SK-N-SH (cell line): Measurements from ENCODE around the gene RNASE8. TPM values are rescaled to one million over a fixed set of nuclear protein-coding genes. Genes with fewer than 3 reads are reported as not detected.

Experiments
- CTCF ChIA-PET: fragments of 300-600, 350-600 bp; formaldehyde crosslinking; extraction: SDS; loops from one replicate; lab custom pipeline; 2021; lab: Yijun Ruan, JAX
- POLR2A ChIA-PET: fragments of 350-600 bp; sonication (Branson Sonifier 250); formaldehyde crosslinking; extraction: SDS; loops from one replicate; lab custom pipeline; 2020; ENCODE audit warnings: antibody characterized with exemption, inconsistent platforms; lab: Yijun Ruan, JAX
- DNase-seq: peaks from one replicate; pipeline ENCODE4 v3.0.0; 2012
- H2AFZ ChIP-seq: fragments of 200-600 bp; sonication (generic); 2 replicates; pipeline ENCODE4 v1.8.1; 2016; ENCODE audit warnings: antibody characterized with exemption, mild to moderate bottlenecking, low read depth
- H3F3A ChIP-seq: fragments of 200-600 bp; sonication (generic); replicated peaks from 2 replicates; pipeline ENCODE3; 2016; ENCODE audit warnings: antibody characterized with exemption, mild to moderate bottlenecking; ENCODE audit not compliant: insufficient read depth
- H3K27ac ChIP-seq, 2 experiments: fragments of 200-500 bp in 1 of 2; fragments of 200-600 bp in 1 of 2; sonication (Bioruptor generic) in 1 of 2; sonication (generic), shearing (Covaris generic) in 1 of 2; 2 replicates each; pipeline versions ENCODE4 v1.5.1 to v1.6.1; 2014 to 2016; ENCODE audit warnings: low read depth in 2 of 2, inconsistent platforms in 1 of 2, low read length in 1 of 2, mild to moderate bottlenecking in 1 of 2, mixed read lengths in 1 of 2
- H3K27me3 ChIP-seq: fragments of 200-600 bp; sonication (generic), shearing (Covaris generic); 2 replicates; pipeline ENCODE4 v1.6.1; 2016; ENCODE audit warnings: mixed run types; ENCODE audit not compliant: insufficient read depth
- H3K36me3 ChIP-seq, 2 experiments: fragments of 200-500 bp in 1 of 2; fragments of 200-600 bp in 1 of 2; sonication (Bioruptor generic) in 1 of 2; sonication (generic) in 1 of 2; replicated peaks in 1 of 2; 2 replicates each; pipeline versions ENCODE3 to v1.5.1; 2014 to 2016; ENCODE audit warnings: low read length in 1 of 2, mild to moderate bottlenecking in 1 of 2; ENCODE audit not compliant: insufficient read depth in 2 of 2, control insufficient read depth in 1 of 2
- H3K4me1 ChIP-seq, 2 experiments: fragments of 200-500 bp in 1 of 2; fragments of 200-600 bp in 1 of 2; sonication (Bioruptor generic) in 1 of 2; sonication (generic), shearing (Covaris generic) in 1 of 2; 2 replicates each; pipeline versions ENCODE4 v1.5.1 to v1.6.1; 2014 to 2016; ENCODE audit warnings: low read depth in 1 of 2, low read length in 1 of 2, mixed run types in 1 of 2; ENCODE audit not compliant: insufficient read depth in 2 of 2, control insufficient read depth in 1 of 2
- H3K4me2 ChIP-seq: fragments of 200-600 bp; sonication (generic), shearing (Covaris generic); 2 replicates; pipeline ENCODE4 v1.6.1; 2017; ENCODE audit warnings: mixed run types
- H3K4me3 ChIP-seq, 2 experiments: fragments of 200-500 bp in 1 of 2; fragments of 200-600 bp in 1 of 2; sonication (Bioruptor generic) in 1 of 2; sonication (generic), shearing (Covaris generic) in 1 of 2; 2 replicates each; pipeline versions ENCODE4 v1.5.1 to v1.8.1; 2014 to 2016; ENCODE audit warnings: low read depth in 2 of 2, inconsistent platforms in 1 of 2, low read length in 1 of 2, mild to moderate bottlenecking in 1 of 2, mixed read lengths in 1 of 2, moderate library complexity in 1 of 2
- H3K79me2 ChIP-seq: fragments of 200-600 bp; sonication (generic); 2 replicates; pipeline ENCODE4 v1.8.1; 2017; ENCODE audit warnings: mild to moderate bottlenecking; ENCODE audit not compliant: insufficient read depth
- H3K9ac ChIP-seq: fragments of 200-600 bp; sonication (generic); 2 replicates; pipeline ENCODE4 v1.6.1; 2017; ENCODE audit warnings: mixed run types
- H3K9me2 ChIP-seq: fragments of 200-600 bp; sonication (generic); 2 replicates; pipeline ENCODE4 v1.6.1; 2017; ENCODE audit warnings: mixed run types
- H3K9me3 ChIP-seq: fragments of 200-600 bp; sonication (generic); 2 replicates; pipeline ENCODE4 v1.6.1; 2017; ENCODE audit warnings: mixed run types, mild to moderate bottlenecking, moderate library complexity
- H4K20me1 ChIP-seq: fragments of 200-600 bp; sonication (generic); 2 replicates; pipeline ENCODE4 v1.6.1; 2017; ENCODE audit warnings: mild to moderate bottlenecking, mixed run types; ENCODE audit not compliant: insufficient read depth
- CHD2 ChIP-seq: fragments of 150-350 bp; IDR thresholded peaks from 2 replicates; pipeline ENCODE4 v1.6.1; 2018; ENCODE audit warnings: low read length; ENCODE audit not compliant: partially characterized antibody
- EP300 ChIP-seq, 2 experiments: IDR thresholded peaks; 2 replicates each; pipeline versions ENCODE4 v1.4.0 to v1.6.1; 2012; ENCODE audit warnings: borderline replicate concordance in 1 of 2, low read depth in 1 of 2, low read length in 1 of 2
- EZH2phosphoT487 ChIP-seq: fragments of 200-600 bp; sonication (generic); IDR thresholded peaks from 2 replicates; pipeline ENCODE4 v1.6.1; 2017; ENCODE audit warnings: low read depth, mixed run types, mild to moderate bottlenecking, antibody characterized with exemption, moderate library complexity, borderline replicate concordance
- FOXM1 ChIP-seq: IDR thresholded peaks from 2 replicates; pipeline ENCODE4 v1.4.0; 2012; ENCODE audit warnings: low read depth, mild to moderate bottlenecking
- MEF2A ChIP-seq: IDR thresholded peaks from 2 replicates; pipeline ENCODE4 v1.4.0; 2012; ENCODE audit warnings: low read depth, borderline replicate concordance
- NFIC ChIP-seq: IDR thresholded peaks from 2 replicates; pipeline ENCODE4 v1.4.0; 2012; ENCODE audit warnings: borderline replicate concordance
- NRF1 ChIP-seq: IDR thresholded peaks from 2 replicates; pipeline ENCODE4 v1.6.1; 2012; ENCODE audit warnings: low read depth, mild to moderate bottlenecking, low read length
- RAD21 ChIP-seq: IDR thresholded peaks from 2 replicates; pipeline ENCODE4 v1.6.1; 2012; ENCODE audit warnings: mild to moderate bottlenecking, low read length
- RCOR1 ChIP-seq: fragments of 150-350 bp; IDR thresholded peaks from 2 replicates; pipeline ENCODE4 v1.6.1; 2017; ENCODE audit warnings: antibody characterized with exemption, low read length
- RXRA ChIP-seq: IDR thresholded peaks from 2 replicates; pipeline ENCODE4 v1.4.0; 2012; ENCODE audit warnings: low read depth, mild to moderate bottlenecking, borderline replicate concordance
- SMC3 ChIP-seq: IDR thresholded peaks from 2 replicates; pipeline ENCODE4 v1.6.1; 2012; ENCODE audit warnings: low read depth, low read length, improper control_type of control experiment
- TCF12 ChIP-seq: IDR thresholded peaks from 2 replicates; pipeline ENCODE4 v1.4.0; 2012
- TEAD4 ChIP-seq: IDR thresholded peaks from 2 replicates; pipeline ENCODE4 v1.4.0; 2012; ENCODE audit warnings: mild to moderate bottlenecking, borderline replicate concordance; ENCODE audit not compliant: insufficient read depth
- YY1 ChIP-seq: IDR thresholded peaks from 2 replicates; pipeline ENCODE4 v1.4.0; 2012; ENCODE audit warnings: low read depth, mild to moderate bottlenecking
- WGBS: methylation state at CpG from one replicate; pipeline ENCODE4 v1.1.6; 2017; ENCODE audit warnings: low lambda C conversion rate; 5-methylcytosine and 5-hydroxymethylcytosine counted together
- polyA plus RNA-seq, 3 experiments: library from polyadenylated mRNA; depleted of rRNA; stranded (reverse); fragments of >200 nt; gene quantifications; 2 replicates each; pipeline ENCODE4 v1.2.3, GENCODE V29; 2012
- TF ChIP-seq, protein P1 (sequence below): IDR thresholded peaks from 2 replicates; pipeline ENCODE4 v1.6.1; 2012; ENCODE audit warnings: mild to moderate bottlenecking, low read depth, low read length, moderate library complexity
- TF ChIP-seq, protein P2 (sequence below): fragments of 200-600 bp; sonication (generic); IDR thresholded peaks from 2 replicates; pipeline ENCODE4 v1.6.1; 2017; ENCODE audit warnings: antibody characterized with exemption, mild to moderate bottlenecking, moderate library complexity
- TF ChIP-seq, protein P3 (sequence below): fragments of 150-350 bp; IDR thresholded peaks from 2 replicates; pipeline ENCODE4 v1.6.1; 2017; ENCODE audit warnings: antibody characterized with exemption, low read length, low read depth, borderline replicate concordance
- TF ChIP-seq, protein P4 (sequence below): IDR thresholded peaks from 2 replicates; pipeline ENCODE4 v1.4.0; 2012; ENCODE audit warnings: low read depth, borderline replicate concordance
- TF ChIP-seq, protein P5 (sequence below): IDR thresholded peaks from 2 replicates; pipeline ENCODE4 v1.4.0; 2012; ENCODE audit warnings: low read depth

RNASE8 gene
- polyA plus RNA-seq, 1 of the 3 experiments (the other 2 are of a cell fraction) = not detected

DNA sequence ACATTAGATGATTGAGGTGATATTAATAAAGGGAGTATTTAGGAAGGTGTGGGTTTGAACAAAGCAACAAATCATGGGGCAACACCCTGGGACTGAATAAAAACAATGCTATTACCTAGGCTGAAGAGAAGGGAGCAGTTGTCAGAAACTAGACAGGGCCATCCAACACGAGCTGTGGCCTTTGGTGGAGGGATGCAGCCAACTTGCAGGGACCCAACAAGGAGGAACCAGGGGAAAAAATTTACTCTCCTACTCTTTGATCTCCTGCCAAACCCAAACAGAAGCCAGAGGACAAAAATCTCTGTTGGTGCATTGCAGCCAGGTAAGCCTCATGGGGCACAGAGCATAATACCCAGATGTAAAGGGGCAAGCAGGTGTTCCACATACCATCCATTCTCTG, 46.5 kb upstream of the RNASE8 start (continued):
- TF ChIP-seq NRF1 (no peak), RXRA (no peak), NFIC (no peak)
- TF ChIP-seq, protein P1, sequence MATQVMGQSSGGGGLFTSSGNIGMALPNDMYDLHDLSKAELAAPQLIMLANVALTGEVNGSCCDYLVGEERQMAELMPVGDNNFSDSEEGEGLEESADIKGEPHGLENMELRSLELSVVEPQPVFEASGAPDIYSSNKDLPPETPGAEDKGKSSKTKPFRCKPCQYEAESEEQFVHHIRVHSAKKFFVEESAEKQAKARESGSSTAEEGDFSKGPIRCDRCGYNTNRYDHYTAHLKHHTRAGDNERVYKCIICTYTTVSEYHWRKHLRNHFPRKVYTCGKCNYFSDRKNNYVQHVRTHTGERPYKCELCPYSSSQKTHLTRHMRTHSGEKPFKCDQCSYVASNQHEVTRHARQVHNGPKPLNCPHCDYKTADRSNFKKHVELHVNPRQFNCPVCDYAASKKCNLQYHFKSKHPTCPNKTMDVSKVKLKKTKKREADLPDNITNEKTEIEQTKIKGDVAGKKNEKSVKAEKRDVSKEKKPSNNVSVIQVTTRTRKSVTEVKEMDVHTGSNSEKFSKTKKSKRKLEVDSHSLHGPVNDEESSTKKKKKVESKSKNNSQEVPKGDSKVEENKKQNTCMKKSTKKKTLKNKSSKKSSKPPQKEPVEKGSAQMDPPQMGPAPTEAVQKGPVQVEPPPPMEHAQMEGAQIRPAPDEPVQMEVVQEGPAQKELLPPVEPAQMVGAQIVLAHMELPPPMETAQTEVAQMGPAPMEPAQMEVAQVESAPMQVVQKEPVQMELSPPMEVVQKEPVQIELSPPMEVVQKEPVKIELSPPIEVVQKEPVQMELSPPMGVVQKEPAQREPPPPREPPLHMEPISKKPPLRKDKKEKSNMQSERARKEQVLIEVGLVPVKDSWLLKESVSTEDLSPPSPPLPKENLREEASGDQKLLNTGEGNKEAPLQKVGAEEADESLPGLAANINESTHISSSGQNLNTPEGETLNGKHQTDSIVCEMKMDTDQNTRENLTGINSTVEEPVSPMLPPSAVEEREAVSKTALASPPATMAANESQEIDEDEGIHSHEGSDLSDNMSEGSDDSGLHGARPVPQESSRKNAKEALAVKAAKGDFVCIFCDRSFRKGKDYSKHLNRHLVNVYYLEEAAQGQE = no peak

DNA sequence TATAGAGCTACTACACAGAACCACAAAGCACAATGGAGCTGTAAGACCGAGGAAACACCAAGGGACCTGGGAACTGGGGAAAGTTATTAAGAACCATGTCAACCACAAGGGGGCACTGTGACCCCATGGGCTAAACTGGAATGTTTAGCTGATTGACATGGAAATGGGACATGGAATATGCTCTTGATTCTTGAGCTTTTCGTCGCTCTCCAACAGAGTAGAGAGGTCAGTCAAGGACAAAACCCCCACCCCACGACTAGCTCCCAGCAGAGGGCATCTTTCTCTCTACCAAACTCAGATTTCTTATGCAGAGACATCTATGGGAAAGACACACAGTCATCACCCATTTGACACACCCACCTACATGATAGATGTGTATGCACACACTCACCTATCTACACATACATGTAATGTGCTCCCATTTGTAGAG, 42.8 kb upstream of the RNASE8 start:
- Histone ChIP-seq H3K9me2 (no peaks in the 10 kb centered on the region), H2AFZ (no peak overlapping the region), H3K9me3 (no peaks in the 10 kb centered on the region), H3K27me3 (peaks cover 15% of the 10 kb centered on the region), H3K4me2 (no peak overlapping the region), H3K79me2 (no peaks in the 10 kb centered on the region), H3K9ac (no peak overlapping the region), H3K4me1 (no peaks in the 10 kb centered on the region; a peak in 1 of 4 replicates), H3K4me3 (no peak overlapping the region; a peak in 1 of 4 replicates), H3K36me3 (no peaks in the 10 kb centered on the region), H3F3A (no peaks in the 10 kb centered on the region), H4K20me1 (no peaks in the 10 kb centered on the region), H3K27ac (no peak overlapping the region)
- 0% methylated on average over 4 of the region's 4 CpGs for WGBS
- peak; percentile 75 for DNase-seq
- ChIA-PET POLR2A (interaction anchor here (1.0 to 2.1 kb wide), 9 partner anchors 9 to 90 kb away, joined by 3 to 15 read pairs (median 6); partner anchors contain the start of genes ARHGEF40 and NDRG2), CTCF (interaction anchor here (0.6 to 18.2 kb wide), 52 partner anchors 9 to 634 kb away, joined by 3 to 555 read pairs (median 6); partner anchors contain the start of genes ARHGEF40, NDRG2, RNASE13 and RNASE7)
- TF ChIP-seq, protein P2, sequence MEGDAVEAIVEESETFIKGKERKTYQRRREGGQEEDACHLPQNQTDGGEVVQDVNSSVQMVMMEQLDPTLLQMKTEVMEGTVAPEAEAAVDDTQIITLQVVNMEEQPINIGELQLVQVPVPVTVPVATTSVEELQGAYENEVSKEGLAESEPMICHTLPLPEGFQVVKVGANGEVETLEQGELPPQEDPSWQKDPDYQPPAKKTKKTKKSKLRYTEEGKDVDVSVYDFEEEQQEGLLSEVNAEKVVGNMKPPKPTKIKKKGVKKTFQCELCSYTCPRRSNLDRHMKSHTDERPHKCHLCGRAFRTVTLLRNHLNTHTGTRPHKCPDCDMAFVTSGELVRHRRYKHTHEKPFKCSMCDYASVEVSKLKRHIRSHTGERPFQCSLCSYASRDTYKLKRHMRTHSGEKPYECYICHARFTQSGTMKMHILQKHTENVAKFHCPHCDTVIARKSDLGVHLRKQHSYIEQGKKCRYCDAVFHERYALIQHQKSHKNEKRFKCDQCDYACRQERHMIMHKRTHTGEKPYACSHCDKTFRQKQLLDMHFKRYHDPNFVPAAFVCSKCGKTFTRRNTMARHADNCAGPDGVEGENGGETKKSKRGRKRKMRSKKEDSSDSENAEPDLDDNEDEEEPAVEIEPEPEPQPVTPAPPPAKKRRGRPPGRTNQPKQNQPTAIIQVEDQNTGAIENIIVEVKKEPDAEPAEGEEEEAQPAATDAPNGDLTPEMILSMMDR = peak; percentile 89
- TF ChIP-seq, protein P3, sequence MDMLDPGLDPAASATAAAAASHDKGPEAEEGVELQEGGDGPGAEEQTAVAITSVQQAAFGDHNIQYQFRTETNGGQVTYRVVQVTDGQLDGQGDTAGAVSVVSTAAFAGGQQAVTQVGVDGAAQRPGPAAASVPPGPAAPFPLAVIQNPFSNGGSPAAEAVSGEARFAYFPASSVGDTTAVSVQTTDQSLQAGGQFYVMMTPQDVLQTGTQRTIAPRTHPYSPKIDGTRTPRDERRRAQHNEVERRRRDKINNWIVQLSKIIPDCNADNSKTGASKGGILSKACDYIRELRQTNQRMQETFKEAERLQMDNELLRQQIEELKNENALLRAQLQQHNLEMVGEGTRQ = no peak
- TF ChIP-seq TCF12 (no peak), EZH2phosphoT487 (no peak), RAD21 (peak; percentile 96), MEF2A (no peak), CHD2 (no peak), RCOR1 (no peak), TEAD4 (no peak), FOXM1 (no peak), EP300 (IDR thresholded peaks at IDR 0.05; ENCODE audit: borderline replicate concordance in 1 of 2, low read depth in 1 of 2, low read length in 1 of 2) (no peak), YY1 (no peak), SMC3 (peak; percentile 96)
- TF ChIP-seq, protein P4, sequence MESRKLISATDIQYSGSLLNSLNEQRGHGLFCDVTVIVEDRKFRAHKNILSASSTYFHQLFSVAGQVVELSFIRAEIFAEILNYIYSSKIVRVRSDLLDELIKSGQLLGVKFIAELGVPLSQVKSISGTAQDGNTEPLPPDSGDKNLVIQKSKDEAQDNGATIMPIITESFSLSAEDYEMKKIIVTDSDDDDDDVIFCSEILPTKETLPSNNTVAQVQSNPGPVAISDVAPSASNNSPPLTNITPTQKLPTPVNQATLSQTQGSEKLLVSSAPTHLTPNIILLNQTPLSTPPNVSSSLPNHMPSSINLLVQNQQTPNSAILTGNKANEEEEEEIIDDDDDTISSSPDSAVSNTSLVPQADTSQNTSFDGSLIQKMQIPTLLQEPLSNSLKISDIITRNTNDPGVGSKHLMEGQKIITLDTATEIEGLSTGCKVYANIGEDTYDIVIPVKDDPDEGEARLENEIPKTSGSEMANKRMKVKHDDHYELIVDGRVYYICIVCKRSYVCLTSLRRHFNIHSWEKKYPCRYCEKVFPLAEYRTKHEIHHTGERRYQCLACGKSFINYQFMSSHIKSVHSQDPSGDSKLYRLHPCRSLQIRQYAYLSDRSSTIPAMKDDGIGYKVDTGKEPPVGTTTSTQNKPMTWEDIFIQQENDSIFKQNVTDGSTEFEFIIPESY = no peak
- TF ChIP-seq, protein P5, sequence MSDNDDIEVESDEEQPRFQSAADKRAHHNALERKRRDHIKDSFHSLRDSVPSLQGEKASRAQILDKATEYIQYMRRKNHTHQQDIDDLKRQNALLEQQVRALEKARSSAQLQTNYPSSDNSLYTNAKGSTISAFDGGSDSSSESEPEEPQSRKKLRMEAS = no peak
- TF ChIP-seq, protein P1 = no peak
